Upper lobe of left lung (tissue), 4 donors: Measurements from ENCODE around the gene FAM241B.

Source experiments
- POLR2A ChIP-seq, 4 donors: fragments of 450-650 bp; IDR thresholded peaks; one replicate each; pipeline ENCODE4 v1.5.1; 2016 to 2017; ENCODE audit warnings: antibody characterized with exemption in 4 of 4, mild to moderate bottlenecking in 2 of 4
- POLR2AphosphoS5 ChIP-seq, 2 donors: sonication (generic); formaldehyde crosslinking; IDR thresholded peaks; one replicate each; pipeline ENCODE4 v1.5.1; 2017; ENCODE audit warnings: antibody characterized with exemption in 2 of 2
- TF ChIP-seq, protein P1 (sequence below), 6 experiments: fragments of 450-650 bp in 4 of 6; fragments of 200-600 bp in 2 of 6; sonication (generic) in 2 of 6; IDR thresholded peaks; one replicate each; pipeline ENCODE4 v1.5.1; 2016 to 2019; ENCODE audit warnings: antibody characterized with exemption in 6 of 6

DNA sequence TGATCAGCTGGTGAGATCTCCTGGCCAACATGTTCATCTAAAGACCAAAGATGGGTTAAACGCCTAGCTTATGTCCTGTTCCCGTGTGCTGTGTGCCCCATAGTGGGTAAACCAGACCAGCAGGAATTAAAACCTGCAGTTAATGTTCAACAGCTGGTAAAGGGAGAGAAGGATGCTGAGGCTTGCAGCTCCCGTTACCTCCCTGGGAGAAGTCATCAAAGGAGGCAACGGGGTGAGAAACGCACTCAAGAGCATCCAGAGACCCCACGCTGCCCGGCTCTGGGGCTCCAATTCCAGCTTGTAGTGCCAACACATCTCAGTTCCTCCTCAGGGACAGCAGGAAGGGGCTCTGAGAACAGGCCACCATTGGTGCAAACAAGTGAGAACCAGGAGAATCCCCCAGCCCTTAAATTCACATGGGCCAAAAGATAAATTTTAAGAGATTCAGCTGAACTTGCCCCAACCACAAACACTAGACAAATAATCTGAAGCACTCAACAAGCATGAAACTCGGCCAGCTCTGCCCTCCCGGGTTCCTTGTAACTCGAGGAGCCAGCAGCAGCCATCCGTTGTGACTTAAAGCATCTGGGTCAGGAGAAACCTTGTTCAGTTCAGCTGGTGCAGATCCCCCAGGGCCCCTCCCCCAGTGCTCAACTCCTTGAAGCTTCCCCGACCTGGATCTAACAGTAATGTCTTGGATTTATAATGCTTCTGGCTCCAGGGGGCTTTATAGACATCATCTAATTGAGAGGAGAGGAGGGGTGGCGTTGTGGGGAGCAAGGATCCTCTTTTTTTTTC is 29.4 kb downstream of the FAM241B start:
- TF ChIP-seq, protein P1, sequence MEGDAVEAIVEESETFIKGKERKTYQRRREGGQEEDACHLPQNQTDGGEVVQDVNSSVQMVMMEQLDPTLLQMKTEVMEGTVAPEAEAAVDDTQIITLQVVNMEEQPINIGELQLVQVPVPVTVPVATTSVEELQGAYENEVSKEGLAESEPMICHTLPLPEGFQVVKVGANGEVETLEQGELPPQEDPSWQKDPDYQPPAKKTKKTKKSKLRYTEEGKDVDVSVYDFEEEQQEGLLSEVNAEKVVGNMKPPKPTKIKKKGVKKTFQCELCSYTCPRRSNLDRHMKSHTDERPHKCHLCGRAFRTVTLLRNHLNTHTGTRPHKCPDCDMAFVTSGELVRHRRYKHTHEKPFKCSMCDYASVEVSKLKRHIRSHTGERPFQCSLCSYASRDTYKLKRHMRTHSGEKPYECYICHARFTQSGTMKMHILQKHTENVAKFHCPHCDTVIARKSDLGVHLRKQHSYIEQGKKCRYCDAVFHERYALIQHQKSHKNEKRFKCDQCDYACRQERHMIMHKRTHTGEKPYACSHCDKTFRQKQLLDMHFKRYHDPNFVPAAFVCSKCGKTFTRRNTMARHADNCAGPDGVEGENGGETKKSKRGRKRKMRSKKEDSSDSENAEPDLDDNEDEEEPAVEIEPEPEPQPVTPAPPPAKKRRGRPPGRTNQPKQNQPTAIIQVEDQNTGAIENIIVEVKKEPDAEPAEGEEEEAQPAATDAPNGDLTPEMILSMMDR (IDR thresholded peaks at IDR 0.05) = no peak
- TF ChIP-seq POLR2A (IDR thresholded peaks at IDR 0.05) = no peak
- no peak for TF ChIP-seq POLR2AphosphoS5 (IDR thresholded peaks at IDR 0.05)
